Measurements from ENCODE around the gene USP2. TPM values are rescaled to one million over a fixed set of nuclear protein-coding genes. Genes with fewer than 3 reads are reported as not detected.

Gene USP2
- total RNA-seq, 2 donors from 2014 or later, result 0.68 to 2.1 TPM

- no peak for DNase-seq (ENCODE audit: low spot score)
- H3K9me3 ChIP-seq, result no peaks in the 10 kb centered on the region
Measured at GRCh38 chr11:119373059-119373920, 8.2 kb downstream of the USP2 start.

DNA sequence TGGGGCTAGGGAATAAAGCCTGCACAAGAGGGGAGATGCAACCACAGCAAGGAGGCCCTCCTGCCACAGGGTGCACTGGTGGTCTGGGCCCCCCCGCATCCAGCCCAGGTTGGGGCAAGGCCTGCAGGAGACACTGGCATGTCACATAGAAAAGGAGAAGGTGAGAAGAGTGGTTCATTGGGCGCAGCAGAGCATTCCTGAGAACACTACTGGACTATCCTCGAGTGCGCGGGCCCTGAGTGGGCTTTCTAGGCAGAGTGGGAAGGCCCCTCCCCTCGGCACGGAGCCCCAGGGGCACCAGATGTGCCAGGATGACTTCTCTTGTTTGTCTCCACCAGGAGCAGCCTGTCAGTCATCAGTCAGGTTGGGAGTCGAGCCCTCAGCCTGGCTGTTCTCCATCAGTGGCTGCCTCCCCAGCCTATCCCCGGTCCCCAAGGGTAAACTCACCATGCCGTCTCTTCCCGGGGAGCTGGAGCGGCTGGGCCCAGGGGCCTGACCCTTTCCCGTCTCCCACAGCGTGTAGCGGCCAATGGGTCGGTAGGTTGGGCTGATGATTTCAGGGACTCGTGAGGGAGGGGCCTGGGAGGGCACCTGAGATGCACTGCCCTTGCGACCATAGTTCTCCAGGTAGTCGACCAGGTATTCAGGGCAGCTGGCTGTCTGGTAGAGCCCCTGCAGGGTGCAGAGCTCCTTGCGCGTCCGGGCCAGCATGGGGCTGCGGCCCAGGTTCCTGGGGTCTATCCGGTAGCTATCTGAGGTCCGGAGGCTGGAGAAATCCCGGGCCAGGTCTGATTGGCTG lies 9.0 kb downstream of the USP2 start:
- no peaks in the 10 kb centered on the region for H3K9me3 ChIP-seq
- no peaks in the 10 kb centered on the region for H3K36me3 ChIP-seq
- no peak for ATAC-seq (ENCODE audit: insufficient number of reproducible peaks, low FRiP score, low read depth)
- no peak for DNase-seq (ENCODE audit: low spot score)
- no peak overlapping the region for H3K4me3 ChIP-seq
- TF ChIP-seq, protein P1, sequence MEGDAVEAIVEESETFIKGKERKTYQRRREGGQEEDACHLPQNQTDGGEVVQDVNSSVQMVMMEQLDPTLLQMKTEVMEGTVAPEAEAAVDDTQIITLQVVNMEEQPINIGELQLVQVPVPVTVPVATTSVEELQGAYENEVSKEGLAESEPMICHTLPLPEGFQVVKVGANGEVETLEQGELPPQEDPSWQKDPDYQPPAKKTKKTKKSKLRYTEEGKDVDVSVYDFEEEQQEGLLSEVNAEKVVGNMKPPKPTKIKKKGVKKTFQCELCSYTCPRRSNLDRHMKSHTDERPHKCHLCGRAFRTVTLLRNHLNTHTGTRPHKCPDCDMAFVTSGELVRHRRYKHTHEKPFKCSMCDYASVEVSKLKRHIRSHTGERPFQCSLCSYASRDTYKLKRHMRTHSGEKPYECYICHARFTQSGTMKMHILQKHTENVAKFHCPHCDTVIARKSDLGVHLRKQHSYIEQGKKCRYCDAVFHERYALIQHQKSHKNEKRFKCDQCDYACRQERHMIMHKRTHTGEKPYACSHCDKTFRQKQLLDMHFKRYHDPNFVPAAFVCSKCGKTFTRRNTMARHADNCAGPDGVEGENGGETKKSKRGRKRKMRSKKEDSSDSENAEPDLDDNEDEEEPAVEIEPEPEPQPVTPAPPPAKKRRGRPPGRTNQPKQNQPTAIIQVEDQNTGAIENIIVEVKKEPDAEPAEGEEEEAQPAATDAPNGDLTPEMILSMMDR (IDR thresholded peaks at IDR 0.05), result no peak
- H3K27ac ChIP-seq, result no peak overlapping the region
- H3K4me1 ChIP-seq (ENCODE audit: control insufficient read depth in 1 of 2, low read depth in 2 of 2), result peaks cover 7 to 30% of the 10 kb centered on the region in 2 donors
- no peaks in the 10 kb centered on the region for H3K27me3 ChIP-seq (replicated peaks; ENCODE audit: insufficient read depth)

More at GRCh38 chr11:119373059-119373920, 8.2 kb downstream of the USP2 start:
- no peak for ATAC-seq (ENCODE audit: insufficient number of reproducible peaks, low FRiP score, low read depth)
- Histone ChIP-seq H3K27me3 (replicated peaks; ENCODE audit: insufficient read depth) (no peaks in the 10 kb centered on the region), H3K4me3 (no peak overlapping the region), H3K4me1 (ENCODE audit: control insufficient read depth in 1 of 2, low read depth in 2 of 2) (peaks cover 7 to 30% of the 10 kb centered on the region in 2 donors), H3K27ac (no peak overlapping the region), H3K36me3 (no peaks in the 10 kb centered on the region)
- TF ChIP-seq, protein P1 (IDR thresholded peaks at IDR 0.05), result no peak

DNA sequence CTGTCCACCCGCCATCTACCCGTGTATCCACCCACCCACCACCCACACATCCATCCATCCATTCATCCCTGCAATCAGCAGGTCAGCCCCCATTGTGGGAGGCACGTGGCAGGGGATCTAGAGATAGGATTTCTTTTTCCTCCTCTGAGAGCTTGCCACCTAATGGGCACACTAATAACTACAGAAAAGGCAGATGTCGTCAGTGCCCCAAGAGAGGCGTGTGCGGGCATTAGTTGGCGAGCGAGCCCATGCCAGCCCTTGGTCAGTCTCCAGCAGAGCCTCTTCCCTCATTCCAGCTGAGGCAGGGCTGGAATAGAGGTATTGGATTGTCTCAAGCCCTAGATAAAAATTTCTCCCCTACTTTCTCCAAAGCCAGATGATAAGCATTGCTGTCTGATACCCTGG lies 9.7 kb downstream of the USP2 start:
- Histone ChIP-seq H3K4me1 (ENCODE audit: control insufficient read depth in 1 of 2, low read depth in 2 of 2) (peaks cover 7 to 30% of the 10 kb centered on the region in 2 donors), H3K27me3 (replicated peaks; ENCODE audit: insufficient read depth) (no peaks in the 10 kb centered on the region), H3K27ac (no peak overlapping the region), H3K36me3 (no peaks in the 10 kb centered on the region), H3K4me3 (no peak overlapping the region), H3K9me3 (no peaks in the 10 kb centered on the region)
- TF ChIP-seq, protein P1 (IDR thresholded peaks at IDR 0.05), result peak; percentile 14
- DNase-seq (ENCODE audit: low spot score), result no peak
- no peak for ATAC-seq (ENCODE audit: insufficient number of reproducible peaks, low FRiP score, low read depth)

- Histone ChIP-seq H3K4me3 (no peak overlapping the region), H3K9me3 (no peaks in the 10 kb centered on the region), H3K27me3 (replicated peaks; ENCODE audit: insufficient read depth) (no peaks in the 10 kb centered on the region), H3K4me1 (ENCODE audit: control insufficient read depth in 1 of 2, low read depth in 2 of 2) (peaks cover 7 to 25% of the 10 kb centered on the region in 2 donors), H3K36me3 (no peaks in the 10 kb centered on the region), H3K27ac (no peak overlapping the region)
- no peak for ATAC-seq (ENCODE audit: insufficient number of reproducible peaks, low FRiP score, low read depth)
- no peak for DNase-seq (ENCODE audit: low spot score)
- TF ChIP-seq, protein P1 (IDR thresholded peaks at IDR 0.05), result no peak
Measured at GRCh38 chr11:119371067-119371601, 10.4 kb downstream of the USP2 start.
